Cardiac muscle cell (in vitro differentiated cells and primary cell): ENCODE results near the gene CENPP. TPM values are rescaled to one million over a fixed set of nuclear protein-coding genes. Genes with fewer than 3 reads are reported as not detected.

Experiments
- DNase-seq, 2 donors: peaks; one replicate each; pipeline versions ENCODE4 v3.0.0 to v3.0.0-alpha.2; 2010 to 2017; ENCODE audit warnings: low read depth in 1 of 2, low spot score in 1 of 2
- H3K27ac ChIP-seq: fragments of 200-600 bp; sonication (generic); 2 replicates; pipeline ENCODE4 v1.5.1; 2016
- H3K27me3 ChIP-seq: fragments of 200-600 bp; sonication (generic); 2 replicates; pipeline ENCODE4 v1.6.0; 2016; ENCODE audit warnings: control low read depth
- H3K36me3 ChIP-seq: fragments of 200-600 bp; sonication (generic); 2 replicates; pipeline ENCODE4 v1.5.1; 2016; ENCODE audit warnings: control low read depth
- H3K4me1 ChIP-seq: fragments of 200-600 bp; sonication (generic); 2 replicates; pipeline ENCODE4 v1.8.1; 2017; ENCODE audit warnings: low read depth, mild to moderate bottlenecking, mixed run types
- H3K4me3 ChIP-seq: fragments of 200-600 bp; sonication (generic); 2 replicates; pipeline ENCODE4 v1.5.1; 2016; ENCODE audit warnings: mild to moderate bottlenecking
- H3K9me3 ChIP-seq: fragments of 200-600 bp; sonication (generic); 2 replicates; pipeline ENCODE4 v1.5.1; 2017; ENCODE audit warnings: low read depth, mild to moderate bottlenecking, control low read depth
- CTCF ChIP-seq: IDR thresholded peaks from 2 replicates; pipeline ENCODE4 v1.5.1; 2012; ENCODE audit warnings: low read depth, mild to moderate bottlenecking, low read length
- polyA plus RNA-seq: library from polyadenylated mRNA; unstranded; fragments of >200 nt; fragmentation: Nextera tagmentation; extraction: Ambion mirVana; gene quantifications from 2 replicates; pipeline ENCODE4 v1.2.1, GENCODE V29; 2016
- total RNA-seq: library from RNA; depleted of rRNA; stranded (reverse); fragments of >200 nt; gene quantifications from 2 replicates; pipeline ENCODE4 v1.2.3, GENCODE V29; 2016

CENPP gene
- total and polyA plus RNA-seq, 2 experiments from 2014 or later: 1.6 to 5.0 TPM

DNA sequence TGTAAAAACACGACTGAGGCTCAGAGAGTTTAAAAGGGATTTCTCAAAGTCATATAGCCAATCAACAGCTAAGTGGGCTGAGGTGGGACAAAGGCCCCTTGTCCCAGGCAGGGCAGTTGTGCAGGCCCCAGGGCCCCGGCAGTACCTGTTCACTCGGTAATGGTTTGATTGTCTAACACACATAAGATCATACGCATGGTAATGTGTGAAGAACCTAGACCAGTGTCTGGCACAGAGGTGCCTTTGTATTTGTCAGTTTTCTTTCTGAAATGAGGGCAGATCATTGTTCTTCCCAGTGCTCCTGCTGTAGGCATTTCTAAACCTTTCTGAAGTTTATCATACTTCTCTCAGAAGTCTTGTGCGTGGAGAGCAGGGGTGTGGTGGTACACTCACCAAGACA lies 277.3 kb downstream of the CENPP start:
- H3K36me3 ChIP-seq: no peaks in the 10 kb centered on the region
- no peak for TF ChIP-seq CTCF
- no peaks in the 10 kb centered on the region for H3K9me3 ChIP-seq
- no peaks in the 10 kb centered on the region for H3K4me1 ChIP-seq
- no peak overlapping the region for H3K27ac ChIP-seq
- no peak overlapping the region for H3K4me3 ChIP-seq
- H3K27me3 ChIP-seq: no peaks in the 10 kb centered on the region
- no peak for DNase-seq

DNA sequence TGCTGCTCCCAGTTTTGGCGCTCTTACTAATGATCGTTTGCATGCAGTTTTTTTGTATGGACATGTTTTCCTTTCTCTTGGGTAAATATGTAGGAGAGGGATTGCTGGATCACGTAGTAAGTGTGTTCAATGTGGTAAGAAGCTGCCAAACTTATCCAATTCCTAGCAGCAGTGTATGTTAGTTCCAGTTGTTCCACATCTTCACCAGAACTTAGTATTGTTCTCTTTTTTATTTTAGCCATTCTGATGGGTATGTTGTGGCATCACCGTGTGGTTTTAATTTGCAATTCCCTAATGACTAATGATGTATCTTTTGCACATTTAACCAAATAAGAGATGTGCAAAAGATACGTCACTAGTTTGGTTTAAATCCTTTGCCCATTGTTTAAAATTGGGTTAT lies 278.2 kb downstream of the CENPP start:
- Histone ChIP-seq H3K27me3 (no peaks in the 10 kb centered on the region), H3K4me3 (no peak overlapping the region), H3K9me3 (no peaks in the 10 kb centered on the region), H3K27ac (no peak overlapping the region), H3K4me1 (no peaks in the 10 kb centered on the region), H3K36me3 (no peaks in the 10 kb centered on the region)
- DNase-seq: no peak
- no peak for TF ChIP-seq CTCF

GRCh38 chr9:92605224-92605623 lies 279.5 kb downstream of the CENPP start:
- Histone ChIP-seq H3K27ac (no peak overlapping the region), H3K4me3 (no peak overlapping the region), H3K9me3 (no peaks in the 10 kb centered on the region), H3K36me3 (no peaks in the 10 kb centered on the region), H3K27me3 (no peaks in the 10 kb centered on the region), H3K4me1 (no peaks in the 10 kb centered on the region)
- no peak for DNase-seq
- TF ChIP-seq CTCF: no peak

DNA sequence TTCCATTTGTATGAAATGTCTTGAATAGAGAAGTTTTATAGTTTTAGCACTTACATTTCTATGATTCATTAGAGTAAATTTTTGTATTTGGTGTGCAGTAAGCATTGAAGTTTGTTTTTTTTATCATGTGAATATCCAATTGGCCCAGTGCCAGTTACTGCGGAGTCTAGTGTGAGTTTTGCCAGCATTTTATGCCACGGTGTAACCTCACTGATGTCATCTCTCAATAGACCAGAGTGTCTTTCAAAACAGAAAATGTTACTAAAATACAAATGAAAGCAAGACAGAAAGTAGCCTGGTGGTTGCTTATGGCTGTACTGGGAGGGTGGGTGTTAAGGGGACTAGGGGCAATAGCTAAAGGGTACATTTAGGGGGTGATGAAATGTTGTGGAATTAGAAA lies 281.3 kb downstream of the CENPP start:
- TF ChIP-seq CTCF: no peak
- no peak overlapping the region for H3K4me3 ChIP-seq
- no peaks in the 10 kb centered on the region for H3K27me3 ChIP-seq
- DNase-seq: peak in 1 of 2 donors; percentile 65
- no peaks in the 10 kb centered on the region for H3K9me3 ChIP-seq
- no peaks in the 10 kb centered on the region for H3K4me1 ChIP-seq
- H3K27ac ChIP-seq: no peak overlapping the region
- H3K36me3 ChIP-seq: no peaks in the 10 kb centered on the region

DNA sequence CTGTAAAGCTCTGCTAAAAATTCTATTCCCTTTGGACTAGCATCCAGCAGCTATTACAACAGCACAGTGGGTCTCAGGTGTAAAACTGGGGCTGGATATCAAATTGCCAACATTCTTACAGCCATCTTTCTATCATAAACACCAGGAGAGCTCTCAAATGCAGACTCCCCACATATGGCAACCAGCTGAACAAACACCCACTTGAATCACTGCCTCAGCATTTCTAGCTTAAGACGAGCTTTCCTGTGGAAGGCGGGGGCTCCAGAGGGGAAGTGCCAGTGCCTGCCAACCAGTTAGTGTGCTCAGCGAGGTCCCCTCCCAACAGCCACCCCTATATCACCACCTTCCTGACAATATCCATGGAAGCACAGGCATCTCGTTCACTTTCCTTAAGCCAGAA lies 282.0 kb downstream of the CENPP start:
- H3K4me3 ChIP-seq: no peak overlapping the region
- H3K4me1 ChIP-seq: no peaks in the 10 kb centered on the region
- H3K9me3 ChIP-seq: no peaks in the 10 kb centered on the region
- H3K27me3 ChIP-seq: no peaks in the 10 kb centered on the region
- peak; percentile 4 to 64 for DNase-seq
- no peaks in the 10 kb centered on the region for H3K36me3 ChIP-seq
- TF ChIP-seq CTCF: no peak
- H3K27ac ChIP-seq: no peak overlapping the region

DNA sequence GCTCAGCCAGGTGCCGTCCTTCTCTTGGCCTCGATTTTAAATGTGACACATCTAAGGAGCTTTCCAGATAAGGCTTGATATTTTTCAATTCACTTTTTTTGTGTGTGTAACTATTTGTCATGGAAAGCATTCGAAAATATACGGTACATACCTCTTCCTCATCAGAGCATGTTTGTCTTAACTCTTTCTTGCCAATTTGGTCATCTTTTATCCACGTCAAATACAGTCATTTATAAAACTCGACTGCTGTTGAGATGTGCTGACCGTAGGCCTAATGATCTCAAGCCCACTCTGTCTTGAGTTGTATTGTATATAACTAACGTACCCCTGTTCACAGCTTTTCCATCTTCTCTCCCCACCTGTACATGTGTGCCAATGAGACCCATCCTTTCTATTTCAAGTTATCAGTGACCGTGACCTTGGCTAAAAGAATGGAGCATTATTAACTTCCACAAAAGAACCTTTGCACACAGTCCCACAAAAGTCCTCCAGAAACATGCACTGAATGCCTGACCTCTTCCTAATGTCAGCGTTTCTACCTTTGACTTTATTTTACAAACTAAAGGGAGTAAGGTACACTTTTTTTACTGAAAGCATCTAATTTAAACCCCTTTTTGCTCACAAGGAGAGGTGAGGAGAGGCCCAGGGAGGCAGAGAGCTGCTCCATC lies 282.6 kb downstream of the CENPP start:
- Histone ChIP-seq H3K36me3 (no peaks in the 10 kb centered on the region), H3K27me3 (no peaks in the 10 kb centered on the region), H3K4me3 (no peak overlapping the region), H3K27ac (peak overlapping the region; percentile 60), H3K9me3 (no peaks in the 10 kb centered on the region), H3K4me1 (no peaks in the 10 kb centered on the region)
- no peak for TF ChIP-seq CTCF
- DNase-seq: no peak
